H1 (cell line): ENCODE measurements around the gene KLF12. TPM values are rescaled to one million over a fixed set of nuclear protein-coding genes. Genes with fewer than 3 reads are reported as not detected.

ENCODE experiments used
- POLR2A ChIP-seq, 2 experiments: IDR thresholded peaks; 1 replicate in 1 of 2; 2 replicates in 1 of 2; pipeline ENCODE4 v1.6.1; 2011; ENCODE audit warnings: low read depth in 2 of 2, low read length in 2 of 2, mild to moderate bottlenecking in 2 of 2; ENCODE audit errors: control extremely low read depth in 1 of 2
- polyA plus RNA-seq, 7 experiments: library from polyadenylated mRNA; depleted of rRNA in 3 of 7; stranded (reverse) in 5 of 7; unstranded in 2 of 7; fragments of >200 nt in 5 of 7; fragments of 200-250 nt in 2 of 7; gene quantifications; 1 replicate in 5 of 7; 2 replicates in 1 of 7; 4 replicates in 1 of 7; pipeline versions ENCODE4 v1.2.1 to v1.2.3, GENCODE V29; 2011 to 2013; ENCODE audit warnings: missing spikeins in 2 of 7, mixed read lengths in 2 of 7
- total RNA-seq: library from RNA; stranded (reverse); fragmentation: NEBNext Ultra II Directional; extraction: Animal tissue kit (Norgen Biotek cat#: 25700); gene quantifications from 2 replicates; pipeline ENCODE4 v1.2.1, GENCODE V29; 2021
- TF ChIP-seq, protein P1 (sequence below): IDR thresholded peaks from 2 replicates; pipeline ENCODE4 v1.6.1; 2012; ENCODE audit warnings: inconsistent platforms

KLF12 gene
- total and polyA plus RNA-seq, 2 of the 8 experiments (the other 6 are each of a cell fraction or from before 2014, with no cell fraction given): 6.6 to 12.1 TPM

DNA sequence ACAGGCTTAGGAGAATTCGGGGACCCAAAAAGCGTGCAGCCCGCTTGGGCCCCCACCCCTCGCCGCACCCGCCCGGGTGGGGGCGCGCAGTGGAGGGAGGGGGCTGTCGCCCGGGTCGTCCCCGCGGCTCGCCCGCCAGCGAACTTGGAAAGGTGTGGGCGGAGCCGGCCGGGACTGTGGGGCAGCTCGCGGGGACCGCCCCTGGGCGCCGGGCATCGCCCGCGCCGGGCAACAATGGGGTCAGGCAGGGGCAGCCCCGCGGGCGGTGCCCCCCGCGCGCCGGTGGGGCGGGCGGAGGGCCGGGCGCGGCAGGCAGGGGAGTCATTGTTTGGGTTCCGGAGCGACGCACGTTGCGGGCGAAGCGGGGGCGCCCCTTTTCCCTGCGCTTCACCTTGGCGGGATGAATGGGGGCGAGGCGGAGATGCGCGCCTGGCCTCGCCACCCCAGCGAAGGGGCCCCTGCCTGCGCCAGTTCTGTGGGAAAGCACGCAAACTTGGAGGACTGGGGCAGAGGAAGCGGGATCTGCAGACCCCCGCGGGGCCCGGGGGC, 647 bp upstream of the KLF12 start (continued):
- TF ChIP-seq, protein P1, sequence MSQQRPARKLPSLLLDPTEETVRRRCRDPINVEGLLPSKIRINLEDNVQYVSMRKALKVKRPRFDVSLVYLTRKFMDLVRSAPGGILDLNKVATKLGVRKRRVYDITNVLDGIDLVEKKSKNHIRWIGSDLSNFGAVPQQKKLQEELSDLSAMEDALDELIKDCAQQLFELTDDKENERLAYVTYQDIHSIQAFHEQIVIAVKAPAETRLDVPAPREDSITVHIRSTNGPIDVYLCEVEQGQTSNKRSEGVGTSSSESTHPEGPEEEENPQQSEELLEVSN: no peak
- TF ChIP-seq POLR2A (IDR thresholded peaks at IDR 0.05; ENCODE audit: control extremely low read depth in 1 of 2, low read depth in 2 of 2, low read length in 2 of 2): peak in 1 of 2 experiments; percentile 13; a peak in 1 of 3 replicates
- TF ChIP-seq, all 59 proteins: peak for 7
